Stimulated activated CD4-positive, alpha-beta T cell treated with anti-CD3 and anti-CD28 coated beads, Interleukin-1b, Interleukin-23, amount 100 ng/mL, for 1 hour (primary cell): ENCODE measurements around the gene PIGR.

ENCODE experiments used
- DNase-seq, 2 donors: peaks; one replicate each; pipeline ENCODE4 v3.0.0-alpha.2; 2020; ENCODE audit warnings: low read depth in 2 of 2

The PIGR gene, protein sequence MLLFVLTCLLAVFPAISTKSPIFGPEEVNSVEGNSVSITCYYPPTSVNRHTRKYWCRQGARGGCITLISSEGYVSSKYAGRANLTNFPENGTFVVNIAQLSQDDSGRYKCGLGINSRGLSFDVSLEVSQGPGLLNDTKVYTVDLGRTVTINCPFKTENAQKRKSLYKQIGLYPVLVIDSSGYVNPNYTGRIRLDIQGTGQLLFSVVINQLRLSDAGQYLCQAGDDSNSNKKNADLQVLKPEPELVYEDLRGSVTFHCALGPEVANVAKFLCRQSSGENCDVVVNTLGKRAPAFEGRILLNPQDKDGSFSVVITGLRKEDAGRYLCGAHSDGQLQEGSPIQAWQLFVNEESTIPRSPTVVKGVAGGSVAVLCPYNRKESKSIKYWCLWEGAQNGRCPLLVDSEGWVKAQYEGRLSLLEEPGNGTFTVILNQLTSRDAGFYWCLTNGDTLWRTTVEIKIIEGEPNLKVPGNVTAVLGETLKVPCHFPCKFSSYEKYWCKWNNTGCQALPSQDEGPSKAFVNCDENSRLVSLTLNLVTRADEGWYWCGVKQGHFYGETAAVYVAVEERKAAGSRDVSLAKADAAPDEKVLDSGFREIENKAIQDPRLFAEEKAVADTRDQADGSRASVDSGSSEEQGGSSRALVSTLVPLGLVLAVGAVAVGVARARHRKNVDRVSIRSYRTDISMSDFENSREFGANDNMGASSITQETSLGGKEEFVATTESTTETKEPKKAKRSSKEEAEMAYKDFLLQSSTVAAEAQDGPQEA

DNA sequence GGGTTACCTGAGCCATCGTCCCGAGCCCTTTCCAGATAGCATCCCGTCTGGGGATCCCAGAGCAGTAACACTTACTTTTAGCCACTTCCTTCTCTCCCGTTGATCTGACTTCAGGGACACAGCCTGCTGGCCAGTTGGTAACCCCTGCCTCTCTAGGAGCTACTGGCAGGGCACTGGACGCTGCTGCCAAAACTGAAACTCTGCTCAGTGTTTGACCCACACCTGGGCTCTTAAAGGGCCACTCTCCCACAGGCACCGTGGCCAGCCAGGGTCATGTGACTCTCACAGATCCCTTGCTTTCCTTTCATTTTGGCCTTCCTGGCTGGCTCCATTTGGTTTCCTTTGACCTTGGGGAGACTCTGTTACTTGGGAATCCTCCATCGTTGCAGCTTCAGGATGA is at the start of gene PIGR:
Gene PIGR, minus strand, starts transcription at position 206 of the 400 bp plus-strand sequence. CDS start 5,935 bp downstream, outside the sequence.
- no peak for DNase-seq

DNA sequence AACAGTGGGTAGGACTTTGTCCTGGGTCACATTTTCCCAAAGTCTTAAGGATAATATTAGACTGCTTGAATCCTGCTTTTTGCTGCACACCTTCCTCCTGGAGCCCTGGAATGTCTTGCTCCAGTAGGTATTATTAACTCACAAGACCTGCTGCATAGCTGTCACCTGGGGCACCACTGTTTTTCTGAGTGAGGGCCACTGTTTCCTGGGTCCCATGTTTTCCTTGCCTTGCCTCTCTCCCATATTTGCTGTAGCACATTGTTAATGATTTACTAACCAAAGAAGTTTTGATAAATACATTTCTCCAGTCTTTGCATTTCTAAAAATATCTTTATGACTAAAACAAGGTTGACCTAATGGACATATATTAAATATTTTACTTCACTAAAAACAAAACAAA is 46.5 kb upstream of the PIGR start:
- no peak for DNase-seq

DNA sequence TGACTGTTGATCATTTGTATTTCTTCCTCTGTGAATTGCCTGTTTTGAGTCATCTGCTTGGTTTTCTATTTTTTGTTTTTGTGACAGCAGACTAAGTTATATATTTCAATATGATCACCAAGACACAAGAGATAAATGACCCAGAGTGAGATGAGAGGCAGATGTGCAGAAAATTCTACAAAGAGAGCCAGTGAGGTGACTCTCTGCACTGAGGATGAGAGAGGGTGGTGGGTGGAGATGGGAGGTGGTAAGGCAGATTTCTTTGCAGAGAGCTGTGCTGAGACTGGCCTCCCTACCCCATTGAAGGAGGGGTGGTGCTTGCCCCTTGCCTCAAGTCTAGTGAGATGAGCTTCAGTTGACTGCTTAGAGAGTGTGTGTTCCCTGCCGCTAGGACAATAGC is 41.6 kb upstream of the PIGR start:
- DNase-seq: no peak

DNA sequence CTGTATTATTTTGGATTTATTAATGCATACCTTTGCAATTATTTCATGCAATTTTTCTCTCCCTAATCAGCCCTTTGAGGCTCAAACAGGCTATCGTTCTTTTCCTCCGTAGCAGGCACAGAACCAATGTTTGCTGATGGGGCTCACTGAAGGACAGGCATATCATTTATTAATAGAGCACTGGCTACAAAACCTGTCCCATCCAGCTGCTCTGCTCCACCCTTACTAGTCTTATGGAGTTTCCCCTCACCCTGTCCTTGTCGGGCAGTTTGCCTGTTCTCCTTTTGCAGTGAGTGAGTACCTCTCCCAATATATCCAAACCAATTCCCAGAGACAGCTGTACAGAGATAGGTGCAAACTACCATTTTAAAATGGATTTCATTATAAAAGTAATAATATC is 40.6 kb upstream of the PIGR start:
- DNase-seq: no peak

DNA sequence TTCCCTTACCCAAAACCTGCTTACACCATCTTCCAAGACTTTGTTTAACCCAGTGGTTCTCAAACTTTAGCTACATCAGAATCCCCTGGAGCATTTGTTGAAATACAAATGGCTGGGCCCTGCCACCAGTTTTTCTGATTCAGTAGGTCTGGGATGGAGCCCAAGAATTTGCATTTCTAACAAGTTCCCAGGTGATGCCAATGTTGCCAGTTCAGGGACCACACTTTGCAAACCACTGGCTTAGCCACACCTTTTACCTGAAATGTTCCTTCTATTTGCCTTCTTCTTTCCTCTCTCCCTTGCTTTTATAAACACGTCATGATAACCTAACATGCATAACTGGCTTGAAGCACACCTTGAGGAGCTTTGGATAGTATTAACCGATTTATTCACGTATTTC is 40.1 kb upstream of the PIGR start:
- no peak for DNase-seq

DNA sequence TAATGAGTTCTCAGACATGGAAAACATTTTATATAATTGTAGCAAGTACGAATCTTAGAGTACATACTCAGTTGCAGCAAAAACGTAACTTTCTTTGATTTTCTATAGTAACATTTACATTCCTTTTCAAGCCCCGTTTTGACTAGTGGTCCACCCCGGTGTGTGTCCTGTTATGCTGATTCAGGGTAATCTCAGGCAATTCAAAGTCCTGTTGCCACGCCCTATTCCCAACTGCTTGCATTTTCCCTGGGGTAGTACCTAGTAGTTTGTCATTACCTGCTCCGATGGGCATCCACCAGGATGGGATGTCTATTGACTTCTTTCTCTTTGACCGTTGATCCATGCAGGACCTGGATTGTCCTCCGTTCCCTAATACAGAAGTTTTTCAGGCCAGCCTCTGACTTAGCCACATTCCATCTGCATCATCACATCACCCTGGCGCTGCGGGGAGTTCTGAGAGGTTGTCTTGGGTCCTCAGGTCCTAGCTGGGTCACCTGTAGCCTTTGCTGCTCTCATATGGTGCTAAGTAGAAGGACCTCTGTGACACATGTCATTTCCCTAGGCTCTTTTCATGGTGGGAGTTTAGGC is 39.0 kb upstream of the PIGR start:
- DNase-seq: no peak

DNA sequence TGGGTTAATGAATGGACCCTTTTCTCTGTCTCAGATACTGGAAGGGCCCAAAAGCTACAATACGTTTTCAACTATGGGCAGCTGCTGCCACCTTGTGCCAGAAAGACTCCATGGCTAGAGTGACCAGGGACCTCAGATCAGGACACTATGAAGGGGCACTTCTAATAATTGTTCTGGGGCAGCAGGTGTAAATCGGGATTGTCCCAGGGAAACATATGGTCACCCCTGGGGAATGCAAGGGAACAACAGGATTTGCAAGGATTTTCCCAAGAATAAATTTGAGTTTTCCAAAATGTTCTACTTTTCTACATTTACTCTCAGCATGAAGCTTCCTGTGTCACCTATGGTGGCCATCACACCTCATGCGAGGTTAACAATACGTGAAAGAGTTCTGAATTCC is 36.0 kb upstream of the PIGR start:
- peak; percentile 10 to 38 for DNase-seq

DNA sequence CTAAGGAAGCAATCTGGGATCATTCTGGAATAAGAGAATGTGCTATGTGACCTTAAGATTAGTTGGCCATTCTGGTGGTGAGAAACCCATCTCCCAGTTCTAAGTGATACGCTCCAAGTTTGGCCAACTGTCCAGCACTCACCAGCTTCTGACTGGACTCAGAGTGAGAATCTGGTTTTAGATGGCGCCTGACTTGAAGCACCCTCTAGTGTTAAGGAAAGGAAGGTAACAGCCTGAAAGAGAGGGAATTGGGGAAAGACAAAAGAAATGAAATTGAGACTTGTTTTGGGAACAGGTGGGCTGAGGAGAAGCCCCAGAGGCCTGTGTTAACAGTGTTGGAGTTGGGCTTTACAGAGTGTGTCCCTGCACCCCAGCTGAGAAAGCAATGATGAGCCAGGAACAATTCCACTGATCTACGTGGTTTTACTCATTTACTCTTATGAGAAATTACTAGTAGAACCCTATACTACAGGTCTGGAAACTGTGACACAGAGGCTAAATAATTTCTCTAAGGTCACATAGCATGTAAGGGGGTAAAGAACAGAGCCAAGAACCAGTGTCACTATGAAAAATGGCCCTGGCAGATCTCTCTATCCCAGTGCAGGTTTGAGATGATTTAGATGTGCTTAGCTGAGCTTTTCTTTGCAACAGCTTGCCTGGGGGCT is 33.2 kb upstream of the PIGR start:
- no peak for DNase-seq

DNA sequence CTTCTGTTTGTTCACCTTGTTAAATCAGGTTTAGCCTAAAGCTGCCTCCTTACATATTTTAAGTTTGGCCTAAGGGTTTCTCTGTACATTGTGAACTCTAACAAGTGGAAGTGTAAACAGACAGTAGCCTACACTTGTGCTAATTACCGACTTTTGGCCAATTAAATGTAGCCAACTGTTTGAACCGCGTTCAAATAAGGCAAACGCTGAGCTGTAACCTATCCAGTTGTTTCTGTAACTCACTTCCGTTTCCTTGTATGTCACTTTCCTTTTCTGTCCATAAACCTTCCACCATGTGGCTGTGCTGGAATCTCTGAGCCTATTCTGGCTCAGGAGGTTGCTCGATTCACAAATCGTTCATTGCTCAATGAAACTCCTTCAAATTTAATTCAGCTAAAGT is 32.0 kb upstream of the PIGR start:
- DNase-seq: no peak

DNA sequence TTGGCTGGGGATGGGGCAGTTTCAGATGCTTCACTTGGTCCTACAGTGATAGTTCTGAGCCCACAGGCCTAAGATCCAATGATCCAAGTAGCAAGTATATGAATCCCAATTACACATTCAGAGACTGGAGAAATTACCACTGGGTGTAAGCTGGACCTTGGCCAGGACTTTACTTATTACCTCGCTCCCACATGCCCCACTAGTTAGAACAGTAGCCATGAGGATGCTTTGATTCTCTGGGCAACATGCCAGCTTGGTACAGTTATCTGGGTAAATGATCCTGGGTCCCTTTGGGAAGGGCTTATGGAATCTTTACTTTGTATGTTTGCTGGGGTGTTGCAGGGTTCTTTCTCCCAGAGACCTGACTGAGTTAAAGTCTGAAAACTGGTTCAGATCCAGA is 29.0 kb upstream of the PIGR start:
- DNase-seq: no peak

DNA sequence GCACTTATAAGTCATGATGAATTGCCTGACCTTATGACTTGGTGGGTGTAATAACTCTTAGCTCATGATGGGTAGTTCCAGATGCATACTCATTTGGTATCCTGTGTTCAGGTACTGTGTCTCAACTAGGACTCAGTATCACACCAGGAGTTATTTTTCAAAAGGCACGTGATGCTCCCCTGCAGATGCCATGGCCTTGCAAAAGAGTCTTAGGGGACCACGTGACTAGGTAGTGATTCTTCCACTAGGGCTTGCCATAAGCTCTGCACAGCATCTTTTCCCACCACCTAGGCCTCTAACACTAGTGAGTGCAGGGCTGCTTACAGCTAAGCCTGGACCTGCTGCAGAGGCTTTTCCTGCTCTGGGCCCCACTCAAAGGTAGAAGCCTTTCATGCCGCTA is 27.9 kb upstream of the PIGR start:
- DNase-seq: no peak

DNA sequence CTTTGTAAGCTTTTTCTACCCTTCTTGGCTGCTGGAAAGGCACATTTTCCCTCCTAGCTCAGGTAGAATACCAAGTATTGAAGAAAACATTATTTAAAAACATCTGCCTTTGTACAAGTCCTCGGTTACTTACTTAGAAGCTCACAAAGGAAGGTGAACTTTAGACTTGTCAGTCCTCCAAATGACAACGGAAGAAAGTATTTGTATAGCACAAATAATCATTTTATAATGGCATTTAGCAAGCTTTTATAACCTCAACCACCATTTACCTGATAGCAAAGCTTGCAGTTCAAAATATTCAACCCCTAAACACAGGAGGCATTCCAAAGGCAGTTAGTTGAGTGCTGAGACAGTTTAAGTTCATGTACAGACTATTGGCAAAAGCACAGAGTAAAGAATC is 26.5 kb upstream of the PIGR start:
- DNase-seq: no peak

DNA sequence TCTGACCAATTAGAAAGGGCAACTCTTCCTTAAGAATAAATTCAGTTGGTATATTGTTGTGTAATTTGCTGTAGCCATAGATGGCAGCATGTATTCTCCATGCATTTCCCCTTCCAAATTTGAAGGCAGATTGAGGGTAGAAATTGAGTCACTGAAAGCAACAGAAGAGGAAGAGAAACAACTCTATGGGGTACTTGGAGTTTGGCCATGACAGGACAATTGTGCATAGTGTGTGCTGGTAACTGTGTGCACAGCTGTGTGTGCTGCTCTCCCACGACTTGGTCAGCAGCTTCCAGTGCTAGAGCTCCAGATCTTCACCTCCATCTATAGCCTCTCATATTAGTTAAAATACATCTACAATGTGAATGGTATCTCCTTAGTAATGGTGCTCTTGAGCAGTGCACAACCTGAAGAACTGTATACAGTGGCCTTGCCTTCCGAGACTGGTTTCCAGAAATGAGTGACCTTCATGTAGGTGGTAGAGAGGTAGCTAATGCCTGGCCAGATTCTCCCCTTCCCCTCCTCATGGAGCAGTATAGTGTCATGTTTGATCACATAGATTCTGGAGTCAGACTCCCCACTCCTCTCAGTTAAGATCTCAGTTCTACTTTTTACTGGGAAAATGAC is 24.9 kb upstream of the PIGR start:
- DNase-seq: no peak

DNA sequence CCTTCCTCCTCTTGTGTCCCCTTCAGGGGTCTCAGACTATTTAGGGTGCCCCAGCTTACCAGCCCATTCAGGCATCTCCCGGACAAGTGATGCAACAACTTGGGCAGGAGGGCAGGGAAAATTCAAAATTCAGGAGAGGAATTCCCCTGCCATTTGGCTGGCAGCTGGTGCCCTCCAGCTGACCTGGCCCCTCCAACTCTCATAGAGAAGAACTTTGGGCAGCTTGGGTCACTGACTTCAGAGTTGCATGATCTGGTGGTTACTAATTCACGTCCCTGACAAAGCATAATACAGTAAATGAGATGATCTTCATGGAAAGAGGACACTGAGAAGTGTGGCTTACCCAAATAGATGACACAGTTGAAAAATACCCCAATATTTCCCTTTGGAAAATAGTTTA is 24.2 kb upstream of the PIGR start, which contains the start of gene FCAMR:
Gene FCAMR, minus strand, starts transcription at position 15 of the 400 bp plus-strand sequence. CDS start 335 bp downstream, outside the sequence.
- DNase-seq: no peak

DNA sequence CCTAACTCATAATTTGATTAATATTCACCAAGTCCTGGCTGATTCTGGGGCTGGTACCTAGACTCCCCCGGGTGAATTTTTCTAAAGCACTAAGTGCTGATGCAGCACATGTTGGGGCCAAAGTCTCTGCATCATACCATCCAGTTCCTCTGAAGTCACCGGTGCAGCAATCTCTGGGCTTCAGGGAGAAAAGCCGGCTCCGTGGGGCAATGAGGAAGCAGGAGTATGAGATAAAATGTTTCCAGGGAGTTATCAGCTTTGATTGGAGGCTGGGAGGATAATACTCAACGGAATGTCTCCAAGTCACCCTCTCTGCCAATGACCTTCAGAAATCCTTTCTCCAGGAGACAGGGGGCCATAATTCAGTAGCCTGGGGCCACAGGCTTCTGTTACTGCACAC is 22.8 kb upstream of the PIGR start:
- DNase-seq: no peak

DNA sequence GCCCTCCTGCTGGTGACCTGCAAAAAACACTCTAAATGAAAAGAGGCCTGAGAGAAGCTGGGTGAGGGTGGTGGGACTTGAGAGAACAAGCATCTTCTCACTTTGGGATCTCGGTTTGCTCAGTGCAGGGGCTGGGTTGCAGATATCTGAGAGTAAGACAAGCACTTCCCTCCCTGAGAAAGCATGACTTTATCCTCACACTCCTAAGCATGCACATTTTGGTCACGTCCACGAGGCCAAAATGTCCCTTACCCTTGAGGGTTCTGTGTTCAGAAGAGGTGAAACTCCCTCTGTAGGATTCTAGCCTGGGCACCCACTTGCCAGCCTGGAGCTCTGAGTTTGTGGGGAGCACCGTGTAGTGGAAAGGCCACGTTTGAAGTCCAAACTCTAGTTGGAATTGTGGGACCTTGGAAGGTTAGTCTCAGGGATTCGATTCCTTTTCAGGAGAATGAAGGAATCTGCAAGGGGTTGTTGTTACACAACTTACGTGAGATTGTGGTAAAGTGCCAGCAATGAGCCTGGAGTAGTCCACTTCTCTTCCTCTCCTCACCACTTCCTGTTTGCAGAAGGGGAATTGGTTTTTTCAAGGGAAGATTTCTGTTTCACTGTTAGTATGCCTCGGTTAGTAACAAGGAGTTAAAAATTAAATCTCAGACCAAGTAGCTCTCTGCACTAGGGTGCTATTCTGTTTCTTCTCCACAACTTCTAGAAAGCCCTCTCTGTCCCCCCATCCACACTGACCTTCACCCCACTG is 21.0 kb upstream of the PIGR start:
- DNase-seq: no peak

DNA sequence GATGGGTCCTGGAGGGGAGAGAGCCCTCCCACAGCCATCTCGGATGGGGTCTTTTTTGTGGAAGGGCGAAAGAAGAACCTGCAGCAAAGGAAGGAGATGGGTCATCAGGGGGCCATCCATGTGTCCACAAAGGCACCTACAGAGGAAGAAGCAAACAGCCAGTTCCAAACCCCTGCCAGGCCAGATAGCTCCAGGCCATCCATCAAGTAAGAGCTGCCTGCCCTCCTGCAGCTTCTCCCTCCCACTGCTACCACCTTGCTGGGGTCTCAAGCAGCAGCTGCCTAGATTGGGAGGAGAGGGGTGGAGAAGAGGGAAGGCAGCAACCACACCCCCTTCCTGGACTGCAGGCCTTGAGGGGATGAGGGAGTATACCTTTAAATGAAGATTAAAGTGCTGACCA is 19.5 kb upstream of the PIGR start:
- DNase-seq: no peak

DNA sequence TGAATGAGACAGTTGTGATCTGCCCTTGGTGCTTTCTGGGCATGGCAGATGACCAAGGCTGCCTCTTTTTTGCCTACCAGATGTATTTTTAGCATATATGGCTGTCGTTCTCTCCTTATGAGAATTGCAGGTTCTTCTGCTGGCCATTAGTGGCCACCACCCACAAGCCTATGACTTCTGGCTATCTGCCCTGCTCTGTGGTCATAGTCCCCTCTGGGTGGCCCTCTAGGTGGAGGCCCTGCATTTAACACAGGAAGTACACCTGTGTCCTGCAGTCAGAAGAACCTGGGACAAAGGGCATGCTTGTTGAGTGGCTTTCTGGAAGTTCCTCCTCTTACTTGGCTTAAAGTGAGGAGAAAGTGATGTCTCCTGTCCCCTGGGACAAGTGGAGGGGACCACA is 17.5 kb upstream of the PIGR start:
- DNase-seq: no peak

DNA sequence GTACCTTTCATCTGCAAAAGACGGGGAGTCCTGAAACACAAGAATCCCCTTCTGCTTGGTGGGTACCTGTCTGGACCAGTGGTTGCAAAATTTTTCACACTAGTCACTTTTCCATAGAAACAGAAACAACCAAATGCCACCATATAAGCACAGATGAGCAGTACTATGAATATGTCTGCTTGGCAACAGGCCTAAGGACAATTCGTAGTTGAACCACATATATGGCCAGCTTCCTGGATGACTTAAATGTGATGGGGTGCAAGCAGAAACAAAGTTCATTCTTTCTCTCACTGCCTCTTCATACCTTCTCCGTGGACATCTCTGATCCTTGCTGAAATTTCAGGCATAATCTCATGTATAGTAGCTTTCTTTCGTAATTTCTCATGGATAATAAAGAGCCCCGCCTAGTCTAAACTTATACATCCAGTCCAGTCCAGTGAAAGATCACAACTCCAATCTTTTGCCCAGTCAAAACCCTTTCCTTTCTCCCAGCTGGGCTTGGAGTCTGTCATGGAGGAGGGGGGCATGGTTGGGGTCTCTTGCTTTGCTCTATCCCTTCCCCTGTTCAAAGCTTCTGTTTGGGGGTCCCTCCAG is 16.9 kb upstream of the PIGR start:
- no peak for DNase-seq

DNA sequence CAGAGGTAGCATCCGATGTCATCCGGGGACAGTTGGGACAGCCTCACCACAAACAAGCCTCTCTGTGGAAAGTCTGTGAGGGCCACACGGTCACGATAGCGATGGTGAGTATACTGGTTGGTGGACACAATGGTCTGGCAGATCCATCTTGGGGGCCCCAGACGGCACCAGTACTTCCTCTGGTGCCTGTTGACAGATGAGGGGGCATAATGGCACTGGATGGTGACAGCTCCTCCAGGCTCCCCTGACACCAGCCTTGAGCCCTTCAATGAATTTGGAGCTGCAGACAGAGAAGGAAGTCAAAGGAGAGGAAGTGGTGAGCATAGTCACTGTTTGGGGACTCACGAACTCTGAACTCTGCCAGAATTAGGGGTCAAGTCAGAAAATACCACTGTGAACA is 16.0 kb upstream of the PIGR start:
- DNase-seq: no peak

DNA sequence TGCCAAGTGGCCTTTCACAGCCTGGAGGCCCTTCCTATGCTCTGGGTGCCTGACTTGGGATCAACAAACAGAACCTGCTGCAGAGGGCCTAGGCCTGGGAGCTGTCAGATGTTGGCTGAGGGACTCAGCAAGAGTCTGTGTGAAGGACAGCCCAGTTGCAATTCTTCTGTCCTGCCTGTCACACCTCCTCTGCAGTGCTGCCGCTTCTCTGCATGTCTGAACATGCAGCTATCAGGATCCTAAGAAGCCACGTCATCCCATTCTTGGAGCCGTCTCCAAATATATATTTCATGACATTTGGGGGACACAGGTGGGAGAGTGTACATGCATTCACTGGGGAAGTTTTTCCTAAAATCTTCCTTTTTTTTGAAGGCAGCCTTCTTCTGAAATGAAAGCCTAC is 15.4 kb upstream of the PIGR start:
- no peak for DNase-seq
